Measurements from ENCODE around the gene IBTK. TPM values are rescaled to one million over a fixed set of nuclear protein-coding genes. Genes with fewer than 3 reads are reported as not detected.
A peak's percentile ranks its signal among the peaks of the same experiment; 100 is the strongest.
"Not testable (repeated sequence)": the region's sequence is repeated elsewhere in the genome, so short reads cannot be mapped to it uniquely, and the experiment has no call there.

IBTK gene
- polyA plus RNA-seq, 1 donor = 56.8 TPM

DNA sequence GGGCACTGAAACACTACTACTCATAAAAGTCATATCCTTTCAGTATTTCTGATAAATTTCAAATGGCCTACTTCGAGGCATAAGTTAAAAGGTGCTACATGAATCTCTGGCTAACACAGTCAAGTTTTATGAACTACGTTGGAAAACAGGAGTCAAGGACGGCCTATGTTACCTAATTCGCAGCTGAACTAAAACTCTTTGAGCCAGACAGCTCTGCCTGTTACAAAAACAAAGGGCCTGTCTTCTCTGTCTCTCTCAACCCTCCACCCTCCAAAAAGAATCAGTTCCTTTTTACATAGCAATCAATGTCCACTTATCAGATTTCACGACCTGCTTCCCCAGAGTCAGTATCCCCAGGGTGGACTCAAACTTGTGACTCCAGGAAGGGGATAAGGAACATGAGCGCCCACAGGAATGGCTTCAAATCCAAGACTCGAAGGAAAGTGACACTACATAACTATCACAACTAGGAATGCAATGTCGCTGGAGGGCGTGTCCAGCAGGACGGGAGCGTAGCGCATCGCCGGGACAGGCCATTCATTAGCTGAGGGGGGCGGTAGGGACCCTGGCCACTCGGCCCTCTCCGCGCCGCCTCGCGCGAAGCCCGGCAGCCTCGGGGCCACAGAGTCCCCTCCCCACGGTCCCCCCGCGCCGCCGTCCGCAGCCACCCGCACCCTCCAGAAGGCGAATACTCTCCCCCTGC lies 591 bp downstream of the IBTK start:
- DNase-seq = peak; percentile 77

- no peak for DNase-seq
Measured at GRCh38 chr6:82246370-82246769, 1.2 kb downstream of the IBTK start.

DNA sequence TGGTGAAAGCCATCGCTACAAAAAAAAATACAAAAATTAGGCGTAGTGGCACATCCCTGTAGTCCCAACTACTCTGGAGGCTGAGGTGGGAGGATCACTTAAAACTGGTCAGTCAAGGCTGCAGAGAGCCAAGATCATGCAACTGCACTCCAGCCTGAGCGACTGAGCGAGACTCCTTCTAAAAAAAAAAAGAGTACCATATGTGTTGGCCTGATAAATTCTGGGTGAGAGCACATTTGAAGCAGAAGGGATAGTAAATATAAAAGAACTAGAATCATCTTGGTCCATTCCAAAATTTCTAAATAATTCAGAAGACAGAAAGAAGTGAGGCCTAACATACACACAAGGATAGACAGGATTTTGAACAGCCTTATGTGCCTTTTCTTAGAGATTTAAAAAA lies 2.2 kb downstream of the IBTK start:
- no peak for DNase-seq

- DNase-seq = no peak
Measured at GRCh38 chr6:82243884-82244283, 3.7 kb downstream of the IBTK start.

DNA sequence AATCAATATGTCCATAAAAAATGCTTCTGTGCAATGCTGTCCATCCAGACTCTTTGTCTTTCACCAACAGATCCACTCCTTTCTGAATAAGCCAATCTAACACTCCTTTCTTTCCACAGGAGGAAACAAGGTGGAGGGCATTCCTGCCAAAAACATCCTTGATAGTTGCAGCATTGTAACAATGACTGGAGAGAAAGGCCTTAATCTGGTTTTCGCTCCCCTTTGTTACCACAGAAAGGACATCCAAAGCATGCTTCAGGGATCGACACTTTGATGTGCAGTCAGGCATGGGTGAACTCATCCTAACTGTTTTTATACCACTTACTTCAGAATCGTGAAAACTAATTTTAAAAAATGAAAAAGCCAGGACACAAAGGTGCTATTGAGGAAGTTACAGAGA lies 7.4 kb downstream of the IBTK start:
- no peak for DNase-seq

DNA sequence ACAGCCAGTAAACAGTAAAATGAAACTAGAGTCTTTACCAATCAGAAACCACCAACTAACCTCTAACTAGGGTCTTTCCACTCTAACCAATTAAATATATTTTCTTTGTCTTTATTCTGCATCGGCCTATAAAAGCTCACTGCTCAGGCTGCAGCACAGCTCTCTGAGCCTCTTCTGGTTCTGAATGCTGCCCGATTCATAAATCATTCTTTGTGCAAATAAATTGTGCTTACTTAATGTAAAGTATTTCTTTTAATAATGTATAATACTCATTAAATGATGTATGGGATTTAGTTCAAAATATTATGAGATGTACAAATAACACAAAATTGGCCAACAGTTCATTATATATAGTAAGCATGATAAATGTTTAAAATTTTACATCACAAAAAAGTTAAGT lies 7.9 kb downstream of the IBTK start:
- DNase-seq = no peak

DNA sequence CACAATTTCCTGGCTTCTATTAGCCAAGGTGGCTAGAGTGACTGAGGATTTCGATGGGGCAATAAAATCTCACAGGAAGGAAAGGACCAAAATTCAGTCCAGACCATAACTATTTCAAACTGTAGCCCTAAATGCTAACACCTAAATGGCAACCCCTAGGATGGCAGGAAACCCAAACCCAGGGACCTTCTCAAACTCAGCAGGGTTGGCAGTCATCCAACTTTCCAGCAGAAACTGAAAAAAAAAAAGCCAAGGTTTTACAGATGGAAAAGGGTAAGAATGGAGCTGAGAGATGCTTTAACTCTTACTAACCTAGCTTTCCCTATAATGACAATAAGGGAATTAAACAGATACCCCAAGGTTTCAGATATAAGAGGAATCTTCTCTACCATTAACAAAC lies 10.5 kb downstream of the IBTK start:
- no peak for DNase-seq

DNA sequence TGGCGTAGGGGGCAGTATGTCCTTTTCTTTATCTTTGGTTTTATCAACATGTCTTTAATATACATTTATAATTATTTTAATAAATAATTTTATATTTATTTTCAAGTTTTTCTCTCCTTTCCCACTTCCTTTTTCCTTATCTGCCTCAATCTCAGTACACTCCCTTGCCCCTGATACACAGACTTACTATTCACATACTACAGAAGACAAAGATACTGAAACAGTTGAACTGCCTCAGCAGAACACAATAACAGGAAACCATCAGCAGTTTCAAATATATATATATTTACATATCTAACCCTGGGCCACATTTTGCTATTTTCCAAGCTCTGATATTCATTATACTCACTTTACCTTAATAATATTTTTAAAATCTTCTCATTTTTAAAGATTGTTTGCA lies 19.8 kb downstream of the IBTK start:
- DNase-seq = no peak

GRCh38 chr6:82220167-82220566 lies 27.4 kb downstream of the IBTK start:
- no peak for DNase-seq

- DNase-seq = no peak
Measured at GRCh38 chr6:82217018-82217586, 30.4 kb downstream of the IBTK start.

- no peak for DNase-seq
Measured at GRCh38 chr6:82216549-82216948, 31.0 kb downstream of the IBTK start.

DNA sequence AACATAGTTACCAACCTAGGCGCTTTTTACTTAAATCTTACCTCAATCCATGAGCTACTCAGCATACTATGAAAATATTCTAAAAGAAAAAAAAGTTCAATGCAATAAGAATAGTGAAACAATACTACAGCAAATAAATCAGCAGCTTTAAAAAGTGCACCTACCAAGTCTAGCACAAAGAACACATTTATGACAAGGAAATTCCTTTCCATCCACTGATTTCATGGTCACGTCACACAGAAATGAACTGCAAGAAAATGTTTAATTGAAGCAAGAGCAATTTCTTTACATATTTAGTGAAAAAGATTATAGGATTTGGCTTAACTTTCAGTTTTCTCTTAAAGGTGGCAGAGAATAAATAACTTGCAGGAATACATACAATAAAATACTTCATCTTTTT lies 36.2 kb downstream of the IBTK start:
- DNase-seq = no peak

DNA sequence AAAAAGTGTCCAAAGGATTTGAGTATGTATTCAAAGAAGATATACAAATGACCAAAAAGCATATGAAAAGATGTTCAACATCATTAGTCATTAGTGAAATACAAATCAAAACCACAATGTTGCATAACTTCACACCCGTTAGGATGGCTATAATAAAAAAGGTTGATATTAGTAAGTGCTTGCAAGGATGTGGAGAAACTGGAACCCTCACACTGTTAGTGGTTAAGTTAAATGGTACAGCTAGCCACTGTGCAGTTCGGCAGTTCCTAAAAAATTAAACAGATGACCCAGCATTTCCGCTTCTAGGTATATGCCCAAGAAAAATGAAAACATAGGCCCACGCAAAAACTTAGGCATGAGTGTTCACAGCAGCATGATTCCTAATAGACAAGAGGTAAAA lies 38.6 kb downstream of the IBTK start:
- DNase-seq = no peak

DNA sequence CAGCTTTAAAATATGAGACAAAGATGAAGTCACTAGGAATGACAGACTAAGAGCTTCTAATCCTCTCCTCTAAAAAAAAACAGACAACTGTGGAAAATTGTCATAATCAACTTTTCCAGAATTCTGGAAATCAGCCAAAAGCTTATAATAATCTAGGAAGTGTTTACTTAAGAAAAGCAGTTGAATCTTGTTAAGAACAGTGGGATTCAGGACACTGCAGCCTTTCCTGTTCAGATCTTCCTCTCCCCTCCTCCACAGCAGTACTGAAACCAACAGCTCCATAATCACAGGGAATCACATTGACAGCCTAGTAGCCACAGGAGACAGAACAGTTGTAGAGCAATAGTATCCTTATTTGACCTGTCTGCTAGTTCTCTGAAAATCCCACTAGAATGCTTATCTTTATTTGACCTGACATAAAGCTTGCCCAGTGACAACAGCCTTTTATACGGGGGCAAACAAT lies 41.6 kb downstream of the IBTK start:
- no peak for DNase-seq

DNA sequence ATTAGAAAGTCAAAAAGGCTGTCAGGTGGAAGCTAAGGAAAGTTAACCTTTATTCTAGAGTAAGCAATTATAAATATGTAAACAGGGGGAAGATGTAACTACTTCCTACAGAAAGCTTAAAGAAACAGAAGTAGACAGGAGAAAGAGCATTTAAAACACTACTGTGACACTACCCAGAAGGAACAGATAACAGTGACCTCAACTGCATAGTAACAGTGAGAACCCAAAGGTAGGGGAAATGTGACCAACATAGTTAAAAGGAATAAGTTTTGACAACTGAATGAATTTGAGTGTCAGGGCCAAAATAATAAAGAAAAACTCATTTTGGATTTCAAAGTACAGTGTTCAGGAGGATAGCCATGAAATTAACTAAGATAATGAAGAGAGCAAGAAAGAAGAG lies 43.5 kb downstream of the IBTK start:
- DNase-seq = no peak

- DNase-seq = no peak
Measured at GRCh38 chr6:82197784-82198183, 49.8 kb downstream of the IBTK start.

DNA sequence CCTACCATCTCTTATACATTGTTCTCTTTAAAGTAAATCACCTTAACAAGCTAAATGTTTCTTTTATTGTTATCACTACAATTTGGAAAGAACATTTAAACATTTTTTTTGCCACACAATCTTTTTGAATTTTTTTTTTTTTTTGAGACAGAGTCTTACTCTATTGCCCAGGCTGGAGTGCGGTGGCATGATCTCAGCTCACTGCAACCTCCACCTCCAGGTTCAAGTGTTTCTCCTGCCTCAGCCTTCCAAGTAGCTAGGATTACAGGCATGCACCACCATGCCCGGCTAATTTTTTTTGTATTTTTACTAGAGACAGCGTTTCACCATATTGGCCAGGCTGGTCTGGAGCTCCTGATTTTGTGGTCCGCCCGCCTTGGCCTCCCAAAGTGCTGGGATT lies 50.3 kb downstream of the IBTK start:
- DNase-seq = not testable (repeated sequence)

- no peak for DNase-seq
Measured at GRCh38 chr6:82196161-82196560, 51.4 kb downstream of the IBTK start.

GRCh38 chr6:82195619-82196018 lies 51.9 kb downstream of the IBTK start:
- no peak for DNase-seq

GRCh38 chr6:82185948-82186535 lies 61.5 kb downstream of the IBTK start:
- no peak for DNase-seq

DNA sequence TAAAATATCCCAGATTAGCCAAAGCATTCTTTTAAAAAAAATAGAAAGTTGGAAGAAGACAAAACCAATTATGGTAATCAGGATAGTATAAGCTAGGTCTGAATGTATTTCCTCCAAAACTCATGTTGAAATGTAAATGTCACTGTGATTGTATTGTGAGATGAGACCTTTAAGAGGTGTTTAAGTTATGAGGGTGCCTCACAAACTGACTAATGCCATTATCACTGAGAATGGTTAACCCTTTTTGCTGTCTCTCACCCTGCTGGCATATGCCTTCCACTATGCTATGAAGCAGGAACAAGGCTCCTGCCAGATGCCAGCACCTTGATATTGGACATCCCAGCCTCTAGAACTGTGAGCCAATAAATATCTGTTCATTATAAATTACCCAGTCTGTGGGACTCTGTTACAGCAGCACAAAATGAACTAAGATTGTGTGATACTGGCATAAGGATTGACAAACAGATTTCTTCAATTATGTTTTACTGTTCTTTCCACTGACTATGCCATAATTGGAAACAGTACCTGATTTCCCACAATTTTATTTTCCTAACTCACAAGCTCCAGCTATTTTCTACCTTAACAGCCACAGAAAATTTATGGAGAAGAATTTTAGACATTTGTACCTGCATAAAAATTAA lies 63.8 kb downstream of the IBTK start:
- no peak for DNase-seq

GRCh38 chr6:82182756-82183155 lies 64.8 kb downstream of the IBTK start:
- DNase-seq = no peak

DNA sequence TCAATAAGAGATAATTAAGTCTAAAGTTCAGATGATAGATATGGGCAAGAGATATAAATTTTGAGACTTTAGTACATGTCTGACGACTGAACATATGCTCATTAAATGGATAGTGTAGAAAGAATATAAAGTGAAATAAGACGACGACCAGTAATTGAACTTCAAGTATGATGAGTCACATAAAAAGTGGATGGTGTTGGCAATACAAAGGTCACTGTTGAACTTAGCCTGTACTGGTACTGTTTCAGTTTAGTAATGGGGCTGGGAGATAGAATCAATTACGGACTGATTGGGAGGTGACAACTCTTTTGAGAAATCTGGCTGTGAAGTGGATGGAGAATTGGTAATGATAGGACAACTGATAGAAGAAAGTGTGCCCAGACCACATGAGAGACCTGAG lies 68.1 kb downstream of the IBTK start:
- DNase-seq = no peak

- DNase-seq = no peak
Measured at GRCh38 chr6:82178759-82179112, 68.8 kb downstream of the IBTK start.

Measured in left kidney (tissue), 2 donors.